NCI-H1417 treated with DMSO at 0.1 percent for 48 hours (cell line): ENCODE measurements around the gene DNAJC30.
"Not testable (repeated sequence)": the region's sequence is repeated elsewhere in the genome, so short reads cannot be mapped to it uniquely, and the experiment has no call there.

Experiments used
- DNase-seq: peaks from one replicate; lab custom pipeline; 2025; lab: John Stamatoyannopoulos, UW

DNAJC30 gene

GRCh38 chr7:73683056-73683787 is at the start of gene DNAJC30, which contains the start of gene BUD23:
DNAJC30 (minus strand) TSS chr7:73683453; CDS start chr7:73683423, 30 bp downstream.
BUD23 (plus strand) TSS chr7:73683597; CDS start chr7:73683626, 29 bp downstream.
- peak; percentile 89 for DNase-seq

DNA sequence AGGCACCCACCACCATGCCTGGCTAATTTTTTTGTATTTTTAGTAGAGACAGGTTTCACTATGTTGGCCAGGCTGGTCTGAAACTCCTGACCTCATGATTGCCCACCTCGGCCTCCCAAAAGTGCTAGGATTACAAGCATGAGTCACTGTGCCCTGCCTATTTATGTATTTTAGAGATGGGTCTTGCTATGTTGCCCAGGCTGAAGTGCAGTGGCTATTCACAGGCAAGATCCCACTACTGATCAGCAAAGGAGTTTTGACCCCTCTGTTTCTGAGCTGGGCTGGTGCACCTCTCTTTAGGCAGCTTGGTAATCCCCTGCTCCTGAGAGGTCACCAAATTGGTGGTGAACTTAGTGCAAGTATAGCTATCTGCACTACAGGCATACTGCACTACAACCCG is 49.1 kb upstream of the DNAJC30 start:
- DNase-seq: no peak

- DNase-seq: no peak
These were observed 47.2 kb upstream of the DNAJC30 start for GRCh38 chr7:73730485-73730884.

- DNase-seq: no peak
These were observed 45.3 kb upstream of the DNAJC30 start for GRCh38 chr7:73728551-73728950.

DNA sequence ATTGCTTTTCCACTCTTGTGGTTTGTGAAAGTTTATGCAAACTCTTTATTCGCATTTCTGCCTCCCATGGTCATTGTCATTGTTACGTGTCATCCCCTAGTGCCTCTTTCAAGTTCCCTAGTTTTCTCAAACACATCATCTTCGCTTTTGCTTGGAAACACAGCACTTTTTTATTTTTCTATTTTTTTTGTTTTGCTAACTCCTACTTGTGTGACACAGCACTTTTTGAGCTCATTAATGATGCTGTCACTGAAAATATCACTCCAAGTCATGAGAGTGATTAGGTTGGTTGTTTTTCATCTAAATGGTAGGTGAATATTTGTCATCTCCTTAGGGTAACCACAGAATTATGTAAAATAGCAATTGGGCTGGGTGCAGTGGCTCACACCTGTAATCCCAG is 44.7 kb upstream of the DNAJC30 start:
- no peak for DNase-seq

DNA sequence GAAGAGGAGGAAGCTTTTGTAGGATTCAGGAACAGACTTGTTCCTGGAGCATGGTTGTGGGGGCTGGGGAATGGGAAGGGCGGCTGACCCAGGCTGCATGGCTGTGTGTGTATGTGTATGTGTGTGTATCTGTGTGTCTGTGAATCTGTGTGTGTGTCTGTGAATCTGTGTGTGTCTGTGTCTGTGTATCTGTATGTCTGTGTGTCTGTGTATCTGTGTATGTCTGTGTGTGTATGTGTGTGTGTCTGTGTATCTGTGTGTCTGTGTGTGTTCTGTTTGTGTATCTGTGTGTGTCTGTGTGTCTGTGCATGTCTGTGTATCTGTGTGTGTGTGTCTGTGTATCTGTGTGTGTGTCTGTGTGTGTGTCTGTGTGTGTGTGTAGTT is 42.8 kb upstream of the DNAJC30 start:
- DNase-seq: no peak

- DNase-seq: no peak
These were observed 40.6 kb upstream of the DNAJC30 start for GRCh38 chr7:73723813-73724212.

- DNase-seq: no peak
These were observed 39.5 kb upstream of the DNAJC30 start for GRCh38 chr7:73722785-73723184.

DNA sequence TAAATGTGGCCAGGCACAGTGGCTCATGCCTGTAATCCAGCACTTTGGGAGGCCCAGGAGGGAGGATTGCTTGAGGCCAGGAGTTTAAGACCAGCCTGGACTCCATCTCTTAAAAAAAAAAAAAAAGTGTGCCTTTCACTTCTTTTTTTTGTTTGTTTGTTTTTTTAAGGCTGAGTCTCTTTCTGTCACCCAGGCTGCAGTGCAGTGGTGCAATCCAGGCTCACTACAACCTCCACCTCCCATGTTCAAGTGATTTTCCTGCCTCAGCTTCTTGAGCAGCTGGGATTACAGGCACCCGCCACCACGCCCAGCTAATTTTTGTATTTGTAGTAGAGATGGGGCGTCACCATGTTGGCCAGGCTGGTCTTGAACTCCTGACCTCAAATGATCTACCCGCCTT is 38.9 kb upstream of the DNAJC30 start:
- not testable (repeated sequence) for DNase-seq

DNA sequence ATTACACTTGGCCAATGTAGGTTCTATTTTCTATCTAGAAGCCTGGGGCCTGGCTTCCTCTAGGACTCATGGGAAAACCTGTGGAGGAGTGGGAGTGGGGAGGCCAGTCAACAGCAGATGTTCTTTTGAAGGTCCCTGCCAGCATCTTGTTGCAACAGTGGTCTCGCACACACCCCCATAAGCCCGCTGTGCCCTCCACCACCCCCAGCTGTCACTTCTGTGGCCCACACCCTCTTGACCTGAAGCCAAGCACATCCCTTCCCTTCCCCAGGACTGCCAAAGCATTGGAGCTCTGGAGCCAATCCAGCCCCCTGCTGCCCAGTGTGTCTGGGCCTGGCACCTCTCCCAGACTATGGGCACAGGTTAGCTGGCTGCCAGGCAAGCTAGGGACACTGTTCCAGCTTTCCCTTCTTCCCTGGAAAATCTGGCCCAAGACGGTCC is 38.1 kb upstream of the DNAJC30 start:
- no peak for DNase-seq

DNA sequence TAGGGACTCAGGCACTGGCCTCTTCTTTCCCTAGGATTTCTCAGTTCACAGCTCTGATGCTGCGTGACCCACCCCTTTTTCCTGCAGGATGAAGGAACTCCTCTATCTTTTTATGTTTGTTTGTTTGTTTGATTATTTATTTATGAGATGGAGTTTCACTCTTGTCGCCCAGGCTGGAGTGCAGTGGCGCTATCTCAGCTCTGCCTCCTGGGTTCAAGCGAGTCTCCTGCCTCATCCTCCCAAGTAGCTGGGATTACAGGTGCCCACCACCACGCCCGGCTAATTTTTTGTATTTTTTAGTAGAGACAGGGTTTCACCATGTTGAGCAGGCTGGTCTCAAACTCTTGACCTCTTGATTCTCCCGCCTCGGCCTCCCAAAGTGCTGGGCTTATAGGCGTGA is 37.2 kb upstream of the DNAJC30 start:
- DNase-seq: not testable (repeated sequence)

GRCh38 chr7:73719806-73720169 is 36.5 kb upstream of the DNAJC30 start:
- DNase-seq: no peak

- DNase-seq: peak; percentile 9
These were observed 35.9 kb upstream of the DNAJC30 start, which contains the start of gene STX1A for GRCh38 chr7:73718905-73719805. STX1A (minus strand) TSS chr7:73719669; CDS start chr7:73719631, 38 bp downstream.

DNA sequence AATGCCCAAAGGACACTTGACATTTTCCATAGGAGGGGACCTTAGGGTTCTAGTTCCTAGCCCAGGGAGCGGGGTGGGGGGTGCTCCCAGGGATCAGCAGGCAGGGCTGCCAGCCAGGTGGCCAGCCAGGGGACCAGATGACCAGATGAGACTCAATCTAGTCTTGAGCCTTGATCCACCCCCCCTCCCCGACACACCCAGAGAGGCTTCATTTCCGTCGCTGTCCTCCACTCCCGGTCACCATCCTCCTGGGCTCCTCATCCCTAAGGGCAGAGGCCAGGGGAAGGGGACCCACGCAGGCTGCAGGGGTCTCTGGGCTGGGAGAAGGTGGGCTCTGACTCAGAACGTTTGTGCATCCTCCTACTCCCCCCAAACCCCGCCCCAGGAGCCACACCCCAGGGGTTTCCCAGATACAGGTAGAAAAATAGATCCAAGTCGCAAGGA is 35.2 kb upstream of the DNAJC30 start:
- no peak for DNase-seq

- DNase-seq: no peak
These were observed 34.7 kb upstream of the DNAJC30 start for GRCh38 chr7:73717991-73718405.

- no peak for DNase-seq
These were observed 34.0 kb upstream of the DNAJC30 start for GRCh38 chr7:73717025-73717807.

DNA sequence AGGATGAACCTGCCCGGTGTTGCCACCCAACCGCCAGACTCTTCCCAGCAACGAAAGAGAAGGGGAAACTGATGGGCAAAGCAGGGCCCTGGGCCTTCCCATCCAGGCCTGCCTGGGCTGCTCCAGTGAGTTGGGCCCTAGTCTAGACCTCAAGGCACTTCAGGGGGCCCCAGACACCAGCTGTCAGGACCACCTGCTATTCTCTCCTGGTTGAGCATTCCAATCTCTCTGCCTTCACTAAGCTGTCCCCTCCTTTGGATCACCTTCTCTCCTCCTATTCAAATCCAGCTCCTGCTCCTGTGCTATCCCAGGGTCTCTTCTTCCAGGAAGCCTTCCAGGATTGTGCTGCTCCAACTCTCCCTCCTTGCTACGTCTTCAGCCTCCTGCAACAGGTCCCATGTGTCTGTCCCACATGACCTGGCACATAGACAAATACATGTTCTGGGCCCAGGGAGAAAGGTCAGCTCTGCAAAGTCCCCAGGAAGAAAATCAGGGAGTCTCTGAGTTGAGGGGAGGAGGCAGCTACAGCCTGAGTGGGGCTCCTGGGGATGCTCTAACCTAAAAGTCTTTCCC is 33.2 kb upstream of the DNAJC30 start:
- DNase-seq: no peak

DNA sequence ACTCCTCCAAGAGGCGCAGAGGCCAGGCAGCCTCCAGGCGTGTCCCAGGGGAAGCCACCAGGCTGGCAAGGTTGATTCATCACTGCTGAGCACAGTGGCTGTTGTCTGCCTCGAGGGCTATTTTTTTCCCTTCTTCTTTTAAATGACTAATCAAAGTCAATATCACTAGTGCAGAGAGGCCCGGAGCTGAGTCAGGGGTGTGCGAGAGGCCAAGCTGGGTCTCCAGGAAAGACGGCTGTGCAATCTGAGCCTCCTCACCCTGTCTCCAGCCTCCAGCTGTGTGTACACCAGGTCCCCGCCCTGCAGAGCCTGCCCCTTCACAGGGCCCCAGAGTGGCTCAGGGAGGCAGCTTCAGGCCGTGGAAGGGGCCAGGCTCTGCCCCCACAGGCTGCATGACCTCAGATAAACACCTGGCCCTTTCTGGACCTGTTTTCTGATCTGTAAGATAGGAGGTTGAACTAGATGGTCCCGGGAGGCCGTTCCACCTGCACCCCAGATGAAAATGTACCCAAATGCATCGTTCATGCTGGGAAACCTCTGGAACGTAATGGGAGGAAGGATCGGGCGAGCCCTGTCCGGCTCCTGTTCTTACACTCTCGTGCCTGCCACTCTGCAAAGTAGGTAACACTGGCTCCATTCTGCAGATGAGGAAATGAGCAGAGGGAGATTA is 32.5 kb upstream of the DNAJC30 start:
- DNase-seq: peak; percentile 59

- not testable (repeated sequence) for DNase-seq
These were observed 30.1 kb upstream of the DNAJC30 start for GRCh38 chr7:73713319-73713718.

DNA sequence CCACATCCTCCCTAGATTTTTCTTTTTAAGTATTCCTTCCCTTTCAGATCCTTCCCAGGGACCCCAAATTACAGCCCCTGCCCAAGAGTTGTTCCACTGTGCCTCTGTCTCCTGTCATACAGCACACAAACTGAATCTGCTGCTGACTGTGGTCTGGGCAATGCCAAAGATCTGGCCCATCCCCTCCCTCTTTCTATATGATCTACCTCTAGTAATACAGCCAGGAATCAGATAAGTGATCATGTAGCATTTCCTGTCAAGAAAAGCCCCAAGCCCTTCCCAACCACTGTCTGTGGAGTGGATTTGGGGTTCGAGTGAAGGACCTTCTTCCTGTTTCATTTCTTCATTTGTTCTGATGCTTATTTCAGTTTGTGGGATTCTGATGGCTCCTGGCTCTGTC is 29.5 kb upstream of the DNAJC30 start:
- no peak for DNase-seq

DNA sequence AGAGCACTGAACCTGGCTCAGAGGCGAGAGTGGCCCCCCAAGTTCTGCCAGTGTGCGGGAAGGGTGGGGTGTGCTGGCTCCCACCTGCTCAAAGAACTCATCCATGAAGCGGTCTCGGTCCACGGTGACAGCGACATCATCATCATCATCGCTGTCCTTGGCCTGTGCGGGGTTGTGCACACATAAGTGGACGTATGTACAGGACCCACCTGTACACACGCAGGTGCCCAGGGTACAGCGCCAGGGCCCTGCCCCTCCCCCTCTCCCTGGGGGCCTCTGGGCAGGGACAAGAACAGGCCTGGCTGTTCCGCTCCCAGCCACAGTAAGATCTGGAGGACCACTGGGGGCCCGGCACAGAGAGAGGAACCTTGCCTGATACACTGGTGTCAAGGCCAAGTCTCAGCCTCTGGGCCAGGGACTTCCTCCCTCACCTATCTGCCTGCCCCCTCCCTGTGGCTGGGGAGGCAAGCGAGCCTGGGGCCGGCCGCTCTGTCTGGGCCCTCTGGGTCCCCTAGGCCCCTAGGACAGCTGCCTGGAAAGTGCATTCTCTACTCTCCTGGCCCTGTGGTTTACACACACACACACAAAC is 25.8 kb upstream of the DNAJC30 start:
- no peak for DNase-seq
